NCI-H2171 (cell line): Measurements from ENCODE around the gene RNASET2.
"Not testable (repeated sequence)": the region's sequence is repeated elsewhere in the genome, so short reads cannot be mapped to it uniquely, and the experiment has no call there.

Experiments
- DNase-seq: peaks from one replicate; lab custom pipeline; 2025; lab: John Stamatoyannopoulos, UW

RNASET2 gene

GRCh38 chr6:166902211-166902755 lies 54.1 kb downstream of the RNASET2 start:
- no peak for DNase-seq

- no peak for DNase-seq
Measured at GRCh38 chr6:166901626-166902025, 54.7 kb downstream of the RNASET2 start.

DNA sequence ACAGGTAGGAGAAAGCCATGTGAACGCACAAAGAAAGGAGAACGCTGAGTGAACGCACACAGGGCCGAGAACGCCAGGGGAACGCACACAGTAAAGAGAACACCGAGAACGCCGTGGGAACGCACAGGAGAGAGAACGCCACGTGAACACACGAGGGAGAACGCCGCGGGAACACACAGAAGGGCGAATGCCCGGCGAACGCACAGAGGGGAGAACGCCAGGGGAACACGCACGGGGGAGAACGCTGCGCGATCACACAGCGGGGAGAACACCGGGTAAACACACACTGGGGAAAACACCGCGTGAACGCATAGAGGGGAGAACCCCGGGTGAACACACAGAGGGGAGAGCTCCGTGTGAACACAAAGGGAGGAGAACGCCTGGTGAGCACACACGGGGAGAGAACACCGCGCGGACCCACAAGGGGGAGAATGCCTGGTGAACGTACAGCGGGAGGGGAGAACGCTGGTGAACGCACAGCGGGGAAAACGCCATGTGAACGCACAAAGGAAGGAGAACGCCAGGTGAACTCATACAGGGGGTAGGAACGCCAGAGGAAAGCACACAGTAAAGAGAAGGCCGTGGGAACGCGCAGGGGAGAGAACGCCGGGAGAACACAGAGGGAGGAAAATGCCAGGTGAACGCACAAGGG lies 55.3 kb downstream of the RNASET2 start:
- DNase-seq, result no peak

DNA sequence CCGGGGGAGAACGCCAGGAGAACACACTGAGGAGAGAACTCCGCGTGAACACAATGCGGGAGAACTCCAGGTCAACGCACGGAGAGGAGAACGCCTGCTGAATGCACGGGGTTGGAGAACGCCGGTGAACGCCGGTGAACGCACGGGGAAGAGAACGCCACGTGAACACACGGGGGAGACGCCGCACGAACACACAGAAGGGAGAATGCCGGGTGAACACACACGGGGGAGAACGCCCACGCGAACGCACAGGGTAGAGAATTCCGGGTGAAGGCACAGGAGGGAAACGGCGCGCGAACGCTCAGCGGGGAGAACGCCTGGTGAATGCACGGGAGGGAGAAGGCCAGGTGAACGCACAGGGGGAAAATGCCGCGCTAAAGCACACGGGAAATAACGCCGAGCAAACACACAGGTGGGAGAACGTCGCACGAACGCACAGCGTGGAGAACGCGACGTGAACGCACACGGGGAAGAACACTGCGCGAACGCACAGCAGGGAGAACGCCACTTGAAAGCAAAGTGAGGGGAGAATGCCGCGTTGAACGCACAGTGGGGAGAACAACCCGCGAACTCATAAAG lies 56.1 kb downstream of the RNASET2 start:
- no peak for DNase-seq

DNA sequence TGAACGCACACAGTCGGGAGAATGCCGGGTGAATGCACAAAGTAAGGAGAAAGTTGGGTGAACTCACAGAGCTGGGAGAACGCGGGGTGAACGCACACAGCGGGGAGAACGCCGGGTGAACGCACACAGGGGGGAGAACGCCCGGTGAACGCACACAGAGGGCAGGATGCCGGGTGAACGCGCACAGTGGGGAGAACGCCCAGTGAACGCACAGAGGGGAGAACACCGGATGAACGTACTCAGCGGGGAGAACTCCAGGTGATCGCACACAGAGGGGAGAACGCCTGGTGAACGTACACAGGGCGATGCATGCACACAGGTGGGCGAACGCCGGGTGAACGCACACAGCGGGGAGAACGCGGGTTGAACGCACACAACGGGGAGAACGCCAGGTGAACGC lies 57.4 kb downstream of the RNASET2 start:
- no peak for DNase-seq

DNA sequence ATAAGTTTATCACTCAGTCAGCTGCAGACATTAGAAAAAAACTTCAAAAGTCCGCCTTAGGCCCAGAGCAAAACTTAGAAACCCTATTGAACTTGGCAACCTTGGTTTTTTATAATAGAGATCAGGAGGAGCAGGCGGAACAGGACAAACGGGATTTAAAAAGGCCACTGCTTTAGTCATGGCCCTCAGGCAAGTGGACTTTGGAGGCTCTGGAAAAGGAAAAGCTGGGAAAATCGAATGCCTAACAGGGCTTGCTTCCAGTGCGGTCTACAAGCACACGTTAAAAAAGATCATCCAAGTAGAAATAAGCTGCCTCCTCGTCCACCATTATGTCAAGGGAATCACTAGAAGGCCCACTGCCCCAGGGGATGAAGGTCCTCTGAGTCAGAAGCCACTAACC lies 61.7 kb downstream of the RNASET2 start:
- DNase-seq, result not testable (repeated sequence)

DNA sequence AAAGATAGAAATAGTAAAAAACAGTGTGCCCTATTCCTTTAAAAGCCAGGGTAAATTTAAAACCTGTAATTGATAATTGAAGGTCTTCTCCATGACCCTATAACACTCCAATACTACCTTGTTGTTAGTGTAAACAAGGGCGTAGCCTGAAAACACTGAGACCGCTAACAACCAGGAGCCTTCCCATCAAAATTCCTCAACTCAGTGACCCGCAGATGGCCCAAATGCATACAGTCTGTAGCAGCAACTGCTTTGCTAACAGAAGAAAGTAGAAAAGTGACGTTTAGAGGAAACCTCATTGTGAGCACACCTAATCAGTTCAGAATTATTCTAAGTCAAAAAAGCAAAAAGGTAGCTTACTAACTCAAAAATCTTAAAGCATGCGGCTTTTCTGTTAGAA lies 63.9 kb downstream of the RNASET2 start:
- DNase-seq, result not testable (repeated sequence)

DNA sequence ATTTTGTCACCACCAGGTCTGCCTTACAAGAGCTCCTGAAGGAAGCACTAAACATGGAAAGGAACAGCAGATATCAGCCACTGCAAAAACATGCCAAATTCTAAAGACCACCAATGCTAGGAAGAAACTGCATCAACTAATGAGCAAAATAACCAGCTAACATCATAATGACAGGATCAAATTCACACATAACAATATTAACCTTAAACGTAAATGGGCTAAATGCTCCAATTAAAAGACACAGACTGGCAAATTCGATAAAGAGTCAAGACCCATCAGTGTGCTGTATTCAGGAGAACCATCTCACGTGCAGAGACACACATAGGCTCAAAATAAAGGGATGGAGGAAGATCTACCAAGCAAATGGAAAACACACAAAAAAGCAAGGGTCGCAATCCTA lies 69.6 kb downstream of the RNASET2 start:
- not testable (repeated sequence) for DNase-seq

DNA sequence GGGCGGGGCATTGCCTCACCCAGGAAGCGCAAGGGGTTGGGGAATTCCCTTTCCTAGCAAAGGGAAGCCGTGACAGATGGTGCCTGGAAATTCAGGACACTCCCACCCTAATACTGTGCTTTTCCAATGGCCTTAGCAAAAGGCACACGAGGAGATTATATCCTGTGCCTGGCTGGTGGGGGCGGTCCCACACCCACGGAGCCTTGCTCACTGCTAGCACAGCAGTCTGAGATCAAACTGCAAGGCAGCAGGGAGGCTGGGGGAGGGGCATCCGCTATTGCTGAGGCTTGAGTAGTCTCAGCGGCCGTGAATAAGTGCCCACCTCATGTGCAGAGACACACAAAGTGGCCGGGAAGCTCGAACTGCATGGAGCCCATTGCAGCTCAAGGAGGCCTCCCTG lies 71.4 kb downstream of the RNASET2 start:
- DNase-seq, result not testable (repeated sequence)

GRCh38 chr6:166879594-166879993 lies 76.8 kb downstream of the RNASET2 start:
- DNase-seq, result no peak
